Liver (tissue), 3 donors: Measurements from ENCODE around the gene ANKLE1.

Source experiments
- EGR1 ChIP-seq, 2 donors: IDR thresholded peaks; 2 replicates each; pipeline ENCODE4 v1.6.1; 2016 to 2018; ENCODE audit warnings: antibody characterized with exemption in 2 of 2, low read depth in 2 of 2
- FOXA1 ChIP-seq: IDR thresholded peaks from 2 replicates; pipeline ENCODE4 v1.6.1; 2016; ENCODE audit warnings: antibody characterized with exemption
- FOXA2 ChIP-seq: IDR thresholded peaks from 2 replicates; pipeline ENCODE4 v1.6.1; 2016; ENCODE audit warnings: antibody characterized with exemption
- GABPA ChIP-seq, 2 donors: IDR thresholded peaks in 1 of 2; conservative IDR thresholded peaks in 1 of 2; 2 replicates each; pipeline ENCODE4 v1.6.1; 2016; ENCODE audit warnings: antibody characterized with exemption in 2 of 2, mild to moderate bottlenecking in 1 of 2, moderate library complexity in 1 of 2
- JUND ChIP-seq, 2 donors: IDR thresholded peaks; 2 replicates each; pipeline ENCODE4 v1.6.1; 2016; ENCODE audit warnings: antibody characterized with exemption in 2 of 2
- RAD21 ChIP-seq, 2 donors: IDR thresholded peaks; 2 replicates each; pipeline ENCODE4 v1.6.1; 2016; ENCODE audit warnings: antibody characterized with exemption in 2 of 2, mild to moderate bottlenecking in 2 of 2
- REST ChIP-seq: IDR thresholded peaks from 2 replicates; pipeline ENCODE4 v1.6.1; 2016; ENCODE audit warnings: antibody characterized with exemption, mild to moderate bottlenecking
- RXRA ChIP-seq, 2 donors: IDR thresholded peaks; 2 replicates each; pipeline ENCODE4 v1.6.1; 2017 to 2018; ENCODE audit warnings: antibody characterized with exemption in 2 of 2, mild to moderate bottlenecking in 1 of 2
- SP1 ChIP-seq: IDR thresholded peaks from 2 replicates; pipeline ENCODE4 v1.6.1; 2018; ENCODE audit warnings: antibody characterized with exemption, mild to moderate bottlenecking
- TAF1 ChIP-seq: conservative IDR thresholded peaks from 2 replicates; pipeline ENCODE4 v1.6.1; 2016; ENCODE audit warnings: antibody characterized with exemption, mild to moderate bottlenecking
- YY1 ChIP-seq: IDR thresholded peaks from 2 replicates; pipeline ENCODE4 v1.6.1; 2016; ENCODE audit warnings: antibody characterized with exemption, mild to moderate bottlenecking
- TF ChIP-seq, protein P1 (sequence below): fragments of 150-350 bp; IDR thresholded peaks from 2 replicates; pipeline ENCODE4 v1.5.1; 2017; ENCODE audit warnings: improper control_type of control experiment, low read depth, low read length; ENCODE audit not compliant: missing input control
- TF ChIP-seq, protein P2 (sequence below): IDR thresholded peaks from 2 replicates; pipeline ENCODE4 v1.6.1; 2016; ENCODE audit warnings: antibody characterized with exemption
- TF ChIP-seq, protein P3 (sequence below): IDR thresholded peaks from 2 replicates; pipeline ENCODE4 v1.6.1; 2016; ENCODE audit warnings: antibody characterized with exemption
- donor health status: healthy.
- donor health status: healthy.

DNA sequence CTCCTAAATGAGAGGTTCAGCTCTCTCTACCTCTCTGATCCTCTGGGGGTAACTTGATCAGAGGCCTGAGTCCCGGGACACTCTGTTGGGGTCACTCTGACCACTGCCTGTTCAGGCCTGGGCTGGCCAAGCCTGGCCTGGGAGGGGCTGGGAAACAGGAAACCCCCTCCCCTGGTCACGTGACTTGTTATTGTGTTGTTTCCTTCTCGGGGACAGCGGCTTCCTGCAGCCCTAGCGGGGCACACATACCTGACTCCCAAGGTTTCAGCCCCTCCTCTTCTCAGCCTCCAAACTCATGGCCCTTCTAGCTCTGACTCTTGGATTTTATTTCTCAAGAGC is 17.1 kb upstream of the ANKLE1 start, which contains the start of gene USHBP1:
- peak; percentile 31 for TF ChIP-seq SP1
- TF ChIP-seq, protein P1, sequence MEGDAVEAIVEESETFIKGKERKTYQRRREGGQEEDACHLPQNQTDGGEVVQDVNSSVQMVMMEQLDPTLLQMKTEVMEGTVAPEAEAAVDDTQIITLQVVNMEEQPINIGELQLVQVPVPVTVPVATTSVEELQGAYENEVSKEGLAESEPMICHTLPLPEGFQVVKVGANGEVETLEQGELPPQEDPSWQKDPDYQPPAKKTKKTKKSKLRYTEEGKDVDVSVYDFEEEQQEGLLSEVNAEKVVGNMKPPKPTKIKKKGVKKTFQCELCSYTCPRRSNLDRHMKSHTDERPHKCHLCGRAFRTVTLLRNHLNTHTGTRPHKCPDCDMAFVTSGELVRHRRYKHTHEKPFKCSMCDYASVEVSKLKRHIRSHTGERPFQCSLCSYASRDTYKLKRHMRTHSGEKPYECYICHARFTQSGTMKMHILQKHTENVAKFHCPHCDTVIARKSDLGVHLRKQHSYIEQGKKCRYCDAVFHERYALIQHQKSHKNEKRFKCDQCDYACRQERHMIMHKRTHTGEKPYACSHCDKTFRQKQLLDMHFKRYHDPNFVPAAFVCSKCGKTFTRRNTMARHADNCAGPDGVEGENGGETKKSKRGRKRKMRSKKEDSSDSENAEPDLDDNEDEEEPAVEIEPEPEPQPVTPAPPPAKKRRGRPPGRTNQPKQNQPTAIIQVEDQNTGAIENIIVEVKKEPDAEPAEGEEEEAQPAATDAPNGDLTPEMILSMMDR: no peak
- TF ChIP-seq YY1: no peak
- TF ChIP-seq RAD21 (IDR thresholded peaks at IDR 0.05): no peak
- TF ChIP-seq REST: no peak
- TF ChIP-seq, protein P2, sequence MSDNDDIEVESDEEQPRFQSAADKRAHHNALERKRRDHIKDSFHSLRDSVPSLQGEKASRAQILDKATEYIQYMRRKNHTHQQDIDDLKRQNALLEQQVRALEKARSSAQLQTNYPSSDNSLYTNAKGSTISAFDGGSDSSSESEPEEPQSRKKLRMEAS: no peak
- no peak for TF ChIP-seq RXRA (IDR thresholded peaks at IDR 0.05)
- no peak for TF ChIP-seq FOXA1
- no peak for TF ChIP-seq TAF1
- no peak for TF ChIP-seq JUND (IDR thresholded peaks at IDR 0.05)
- TF ChIP-seq GABPA (IDR thresholded peaks at IDR 0.05 in 1 of 2, conservative IDR thresholded peaks at IDR 0.05 in 1 of 2): no peak
- no peak for TF ChIP-seq EGR1 (IDR thresholded peaks at IDR 0.05; ENCODE audit: low read depth in 2 of 2)
- TF ChIP-seq, protein P3, sequence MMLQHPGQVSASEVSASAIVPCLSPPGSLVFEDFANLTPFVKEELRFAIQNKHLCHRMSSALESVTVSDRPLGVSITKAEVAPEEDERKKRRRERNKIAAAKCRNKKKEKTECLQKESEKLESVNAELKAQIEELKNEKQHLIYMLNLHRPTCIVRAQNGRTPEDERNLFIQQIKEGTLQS: no peak
- no peak for TF ChIP-seq FOXA2
